HEK293T (cell line): ENCODE results near the gene NUDT19.
"Not testable (repeated sequence)": the region's sequence is repeated elsewhere in the genome, so short reads cannot be mapped to it uniquely, and the experiment has no call there.

ENCODE experiments used
- CTCF ChIA-PET: fragments of 350-600 bp; formaldehyde crosslinking; extraction: SDS; loops from one replicate; lab custom pipeline; 2021; ENCODE audit warnings: antibody characterized with exemption, inconsistent platforms; lab: Yijun Ruan, JAX
- POLR2A ChIA-PET: fragments of 350-600 bp; formaldehyde crosslinking; extraction: SDS; loops from one replicate; lab custom pipeline; 2020; ENCODE audit warnings: antibody characterized with exemption, inconsistent platforms; lab: Yijun Ruan, JAX
- DNase-seq: peaks from one replicate; pipeline ENCODE4 v3.0.0; 2012; ENCODE audit warnings: mixed read lengths; ENCODE audit errors: extremely low spot score
- ARNT ChIP-seq: fragments of 450-650 bp; IDR thresholded peaks from 2 replicates; pipeline ENCODE4 v1.6.1; 2017; ENCODE audit warnings: mild to moderate bottlenecking
- BHLHE40 ChIP-seq: fragments of 450-650 bp; IDR thresholded peaks from 2 replicates; pipeline ENCODE4 v1.6.1; 2016; ENCODE audit warnings: mild to moderate bottlenecking, moderate library complexity, borderline replicate concordance
- CTBP1 ChIP-seq: fragments of 450-650 bp; IDR thresholded peaks from 2 replicates; pipeline ENCODE4 v1.6.1; 2016; ENCODE audit warnings: borderline replicate concordance
- ELF4 ChIP-seq: fragments of 450-650 bp; IDR thresholded peaks from 2 replicates; pipeline ENCODE4 v1.6.1; 2017; ENCODE audit warnings: antibody characterized with exemption
- FOXA1 ChIP-seq: fragments of 450-650 bp; IDR thresholded peaks from 2 replicates; pipeline ENCODE4 v1.6.1; 2016; ENCODE audit warnings: mild to moderate bottlenecking
- FOXK2 ChIP-seq: fragments of 450-650 bp; IDR thresholded peaks from 2 replicates; pipeline ENCODE4 v1.6.1; 2016; ENCODE audit warnings: mild to moderate bottlenecking
- FOXM1 ChIP-seq: fragments of 450-650 bp; IDR thresholded peaks from 2 replicates; pipeline ENCODE4 v1.6.1; 2017; ENCODE audit warnings: mild to moderate bottlenecking, borderline replicate concordance
- HDGF ChIP-seq: fragments of 450-650 bp; IDR thresholded peaks from 2 replicates; pipeline ENCODE4 v1.6.1; 2017; ENCODE audit warnings: antibody characterized with exemption, borderline replicate concordance
- L3MBTL2 ChIP-seq: fragments of 450-650 bp; conservative IDR thresholded peaks from 2 replicates; pipeline ENCODE4 v1.6.1; 2016; ENCODE audit warnings: mild to moderate bottlenecking
- LEF1 ChIP-seq: fragments of 450-650 bp; IDR thresholded peaks from 2 replicates; pipeline ENCODE4 v1.6.1; 2017; ENCODE audit warnings: mild to moderate bottlenecking, borderline replicate concordance
- NFRKB ChIP-seq: fragments of 450-650 bp; IDR thresholded peaks from 2 replicates; pipeline ENCODE4 v1.6.1; 2016; ENCODE audit warnings: mild to moderate bottlenecking, moderate library complexity
- TARDBP ChIP-seq: fragments of 450-650 bp; IDR thresholded peaks from 2 replicates; pipeline ENCODE4 v1.6.1; 2016

The NUDT19 gene

DNA sequence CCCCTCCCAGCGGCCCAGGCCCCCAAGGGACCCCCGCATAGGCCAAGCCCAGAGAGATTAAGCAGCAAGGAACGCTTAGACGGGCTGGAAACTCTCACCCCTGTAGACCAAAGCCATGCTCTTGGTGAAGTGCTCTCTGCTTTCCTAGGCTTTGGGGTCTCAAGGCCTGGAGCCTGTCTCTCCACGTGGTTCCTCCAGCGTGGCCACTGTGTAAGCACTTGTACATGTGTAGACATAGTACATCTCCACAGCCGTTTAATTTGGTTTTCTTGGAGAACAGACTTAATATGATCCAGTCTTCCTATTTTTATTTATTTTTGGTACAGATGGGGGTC is 1.1 kb downstream of the NUDT19 start:
- ChIA-PET CTCF (no interaction called here), POLR2A (no interaction called here)
- TF ChIP-seq ARNT = no peak
- TF ChIP-seq L3MBTL2 = peak; percentile 43
- no peak for DNase-seq

DNA sequence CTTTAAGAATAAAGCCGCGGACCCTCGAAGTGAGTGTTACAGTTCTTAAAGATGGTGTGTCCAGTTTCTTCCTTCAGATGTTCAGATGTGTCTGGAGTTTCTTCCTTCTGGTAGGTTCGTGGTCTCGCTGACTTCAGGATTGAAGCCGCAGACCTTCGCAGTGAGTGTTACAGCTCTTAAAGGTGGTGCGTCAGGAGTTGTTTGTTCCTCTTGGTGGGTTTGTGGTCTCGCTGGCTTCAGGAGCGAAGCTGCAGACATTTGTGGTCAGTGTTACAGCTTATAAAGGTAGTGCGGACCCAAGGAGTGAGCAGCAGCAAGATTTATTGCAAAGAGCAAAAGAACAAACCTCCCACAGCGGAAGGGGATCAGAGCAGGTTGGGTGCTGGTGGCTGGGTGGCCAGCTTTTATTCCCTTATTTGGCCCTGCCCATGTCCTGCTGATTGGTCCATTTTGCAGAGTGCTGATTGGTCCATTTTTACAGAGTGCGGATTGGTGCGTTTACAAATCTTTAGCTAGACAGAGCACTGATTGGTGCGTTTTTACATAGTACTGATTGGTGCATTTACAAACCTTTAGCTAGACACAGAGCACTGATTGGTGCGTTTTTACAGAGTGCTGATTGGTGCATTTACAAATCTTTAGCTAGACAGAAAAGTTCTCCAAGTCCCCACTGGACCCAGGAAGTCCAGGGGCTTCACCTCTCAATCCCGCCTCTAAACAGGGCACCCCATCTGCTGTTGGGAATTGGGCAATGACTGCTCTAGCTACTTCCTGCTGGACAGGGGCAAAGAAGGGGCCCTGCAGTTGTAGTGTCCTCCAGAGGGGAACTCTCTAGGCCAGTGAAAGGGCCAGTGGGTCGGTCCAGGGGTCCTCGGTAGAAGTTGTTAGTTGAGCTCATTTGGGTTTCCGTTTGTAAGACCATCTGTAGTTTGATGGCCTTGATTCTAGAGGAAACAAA is 1.8 kb downstream of the NUDT19 start:
- POLR2A ChIA-PET = interaction anchor here (0.9 kb wide), 1 partner anchor 18 kb away, joined by 4 read pairs; the partner anchor contains the start of gene ANKRD27
- CTCF ChIA-PET, DNase-seq: not testable (repeated sequence)

- POLR2A ChIA-PET, CTCF ChIA-PET, DNase-seq: not testable (repeated sequence)
Observed at GRCh38 chr19:32694316-32694715, 2.7 kb downstream of the NUDT19 start.

GRCh38 chr19:32694851-32695250 is 3.2 kb downstream of the NUDT19 start:
- DNase-seq, POLR2A ChIA-PET, CTCF ChIA-PET: not testable (repeated sequence)

- CTCF ChIA-PET, DNase-seq, POLR2A ChIA-PET: not testable (repeated sequence)
Observed at GRCh38 chr19:32695506-32695905, 3.9 kb downstream of the NUDT19 start.

GRCh38 chr19:32696771-32697170 is 5.2 kb downstream of the NUDT19 start:
- CTCF ChIA-PET, POLR2A ChIA-PET: not testable (repeated sequence)

DNA sequence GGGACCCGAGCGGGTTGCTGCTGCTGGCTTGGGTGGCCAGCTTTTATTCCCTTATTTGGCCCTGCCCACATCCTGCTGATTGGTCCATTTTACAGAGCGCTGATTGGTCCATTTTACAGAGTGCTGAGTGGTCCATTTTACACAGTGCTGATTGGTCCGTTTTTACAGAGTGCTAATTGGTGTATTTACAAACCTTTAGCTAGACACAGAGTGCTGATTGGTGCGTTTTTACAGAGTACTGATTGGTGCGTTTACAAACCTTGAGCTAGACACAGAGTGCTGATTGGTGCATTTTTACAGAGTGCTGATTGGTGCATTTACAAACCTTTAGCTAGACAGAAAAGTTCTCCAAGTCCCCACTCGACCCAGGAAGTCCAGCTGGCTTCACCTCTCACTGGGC is 8.5 kb downstream of the NUDT19 start:
- CTCF ChIA-PET, DNase-seq: not testable (repeated sequence)
- POLR2A ChIA-PET = interaction anchor here (0.6 to 1.1 kb wide), 2 partner anchors 9 to 354 kb away, joined by 3 read pairs; partner anchors contain the start of gene NUDT19

More at GRCh38 chr19:32696771-32697170, 5.2 kb downstream of the NUDT19 start:
- not testable (repeated sequence) for DNase-seq

- POLR2A ChIA-PET = no interaction called here
- no peak for DNase-seq
- TF ChIP-seq FOXK2 (no peak), ARNT (no peak), ELF4 (no peak)
- CTCF ChIA-PET = no interaction called here
Observed at GRCh38 chr19:32702010-32702409, 10.4 kb downstream of the NUDT19 start.

DNA sequence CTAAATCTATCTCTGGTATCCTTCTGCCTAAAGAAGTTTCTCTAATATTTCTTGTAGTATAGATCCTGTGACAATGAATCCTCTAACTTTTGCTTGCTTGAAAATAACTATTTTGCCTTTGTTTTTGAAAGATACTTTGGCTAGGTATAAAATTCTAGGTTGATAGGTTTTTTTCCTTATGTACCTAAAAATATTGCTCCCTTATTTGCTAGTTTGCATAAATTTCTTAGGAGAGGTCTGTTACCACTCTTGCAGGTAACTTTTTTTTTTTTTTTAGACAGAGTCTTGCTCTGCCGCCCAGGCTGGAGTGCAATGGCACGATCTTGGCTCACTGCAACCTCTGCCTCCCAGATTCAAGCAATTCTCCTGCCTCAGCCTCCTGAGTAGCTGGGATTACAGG is 12.4 kb downstream of the NUDT19 start:
- CTCF ChIA-PET, POLR2A ChIA-PET, DNase-seq: not testable (repeated sequence)

DNA sequence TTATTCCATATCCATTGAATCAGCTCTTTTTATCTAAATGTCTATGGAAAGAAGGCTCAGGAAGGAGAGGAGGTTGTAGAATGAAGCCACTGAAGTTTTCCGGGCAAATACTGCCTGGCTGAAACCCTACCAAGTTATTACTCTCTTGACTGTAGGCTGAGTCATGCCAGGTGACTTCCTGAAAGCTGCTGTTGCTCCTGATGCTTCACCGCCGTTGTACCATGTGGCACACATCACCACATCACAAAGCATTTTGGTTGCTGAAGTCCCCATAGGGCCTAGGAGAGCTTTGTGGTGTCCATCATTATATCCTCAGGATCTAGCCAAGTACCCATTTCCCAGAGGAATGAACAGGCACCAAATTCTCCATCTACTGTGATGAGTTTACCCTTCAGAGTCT is 16.8 kb downstream of the NUDT19 start:
- ChIA-PET CTCF (no interaction called here), POLR2A (no interaction called here)
- TF ChIP-seq HDGF = no peak
- no peak for TF ChIP-seq FOXA1
- TF ChIP-seq BHLHE40 = no peak
- no peak for TF ChIP-seq L3MBTL2
- no peak for DNase-seq

GRCh38 chr19:32709032-32709431 is 17.4 kb downstream of the NUDT19 start:
- DNase-seq = no peak
- ChIA-PET POLR2A (no interaction called here), CTCF (no interaction called here)
- TF ChIP-seq NFRKB (no peak), ARNT (no peak), FOXM1 (no peak), HDGF (no peak), L3MBTL2 (no peak), FOXK2 (no peak), CTBP1 (no peak), FOXA1 (no peak), TARDBP (no peak), ELF4 (no peak), LEF1 (no peak)
